ENCODE data around the gene GPR107. TPM values are rescaled to one million over a fixed set of nuclear protein-coding genes. Genes with fewer than 3 reads are reported as not detected.

GPR107 gene
- polyA plus RNA-seq, 2 of the 4 experiments (the other 2 are of a cell fraction) = 28.1 to 45.1 TPM

GRCh38 chr9:130043654-130044623, 9.8 kb upstream of the GPR107 start:
- Histone ChIP-seq H3K4me2 (peak overlapping the region; percentile 94), H3K4me3 (peak overlapping the region; percentile 99), H3K27ac (peak overlapping the region; percentile 55 to 94; a peak in 5 of 6 replicates), H3K9me3 (no peaks in the 10 kb centered on the region), H3K4me1 (peaks cover 13% of the 10 kb centered on the region)
- FAIRE-seq (no peak), ATAC-seq (peak; percentile 5 to 21; a peak in 4 of 6 replicates), DNase-seq (ENCODE audit: low read depth in 1 of 2, low spot score in 1 of 2) (no peak)
- ChIA-PET POLR2A (interaction anchor here (2.6 to 4.6 kb wide), 2 partner anchors 10 to 159 kb away, joined by 10 to 28 read pairs; partner anchors contain the start of gene GPR107), CTCF (interaction anchor here (2.5 kb wide), 1 partner anchor 10 kb away, joined by 6 read pairs; the partner anchor contains the start of gene GPR107)
- WGBS (ENCODE audit: missing lambda C conversion rate) = 61% methylated on average over 37 of the region's 37 CpGs
- TF ChIP-seq, protein P1, sequence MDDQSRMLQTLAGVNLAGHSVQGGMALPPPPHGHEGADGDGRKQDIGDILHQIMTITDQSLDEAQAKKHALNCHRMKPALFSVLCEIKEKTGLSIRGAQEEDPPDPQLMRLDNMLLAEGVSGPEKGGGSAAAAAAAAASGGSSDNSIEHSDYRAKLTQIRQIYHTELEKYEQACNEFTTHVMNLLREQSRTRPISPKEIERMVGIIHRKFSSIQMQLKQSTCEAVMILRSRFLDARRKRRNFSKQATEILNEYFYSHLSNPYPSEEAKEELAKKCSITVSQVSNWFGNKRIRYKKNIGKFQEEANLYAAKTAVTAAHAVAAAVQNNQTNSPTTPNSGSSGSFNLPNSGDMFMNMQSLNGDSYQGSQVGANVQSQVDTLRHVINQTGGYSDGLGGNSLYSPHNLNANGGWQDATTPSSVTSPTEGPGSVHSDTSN (IDR thresholded peaks at IDR 0.05) = no peak
- TF ChIP-seq MAX (IDR thresholded peaks at IDR 0.05) = peak; percentile 67; the same call in 1 of the 2 replicates
- no peak for TF ChIP-seq KDM1A (IDR thresholded peaks at IDR 0.05; ENCODE audit: low read depth)
- TF ChIP-seq, protein P2, sequence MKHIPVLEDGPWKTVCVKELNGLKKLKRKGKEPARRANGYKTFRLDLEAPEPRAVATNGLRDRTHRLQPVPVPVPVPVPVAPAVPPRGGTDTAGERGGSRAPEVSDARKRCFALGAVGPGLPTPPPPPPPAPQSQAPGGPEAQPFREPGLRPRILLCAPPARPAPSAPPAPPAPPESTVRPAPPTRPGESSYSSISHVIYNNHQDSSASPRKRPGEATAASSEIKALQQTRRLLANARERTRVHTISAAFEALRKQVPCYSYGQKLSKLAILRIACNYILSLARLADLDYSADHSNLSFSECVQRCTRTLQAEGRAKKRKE (CRISPR knock-in tag; IDR thresholded peaks at IDR 0.05; ENCODE audit: low read depth) = no peak
- TF ChIP-seq ZFP36 (IDR thresholded peaks at IDR 0.05; ENCODE audit: borderline replicate concordance, partially characterized antibody) = no peak
- TF ChIP-seq E2F6 (IDR thresholded peaks at IDR 0.05; ENCODE audit: borderline replicate concordance, low read depth) = 0 out of 2 replicates have a peak, but pooled peaks have one; percentile 55
- no peak for TF ChIP-seq EP300 (IDR thresholded peaks at IDR 0.05)
- TF ChIP-seq ZNF302 (CRISPR knock-in tag; IDR thresholded peaks at IDR 0.05) = no peak
- no peak for TF ChIP-seq RAD21 (conservative IDR thresholded peaks at IDR 0.05 in 1 of 2, IDR thresholded peaks at IDR 0.05 in 1 of 2)
- TF ChIP-seq ZSCAN20 (CRISPR knock-in tag; IDR thresholded peaks at IDR 0.05) = no peak
- no peak for TF ChIP-seq PHF8 (IDR thresholded peaks at IDR 0.05; ENCODE audit: borderline replicate concordance, low read depth)

DNA sequence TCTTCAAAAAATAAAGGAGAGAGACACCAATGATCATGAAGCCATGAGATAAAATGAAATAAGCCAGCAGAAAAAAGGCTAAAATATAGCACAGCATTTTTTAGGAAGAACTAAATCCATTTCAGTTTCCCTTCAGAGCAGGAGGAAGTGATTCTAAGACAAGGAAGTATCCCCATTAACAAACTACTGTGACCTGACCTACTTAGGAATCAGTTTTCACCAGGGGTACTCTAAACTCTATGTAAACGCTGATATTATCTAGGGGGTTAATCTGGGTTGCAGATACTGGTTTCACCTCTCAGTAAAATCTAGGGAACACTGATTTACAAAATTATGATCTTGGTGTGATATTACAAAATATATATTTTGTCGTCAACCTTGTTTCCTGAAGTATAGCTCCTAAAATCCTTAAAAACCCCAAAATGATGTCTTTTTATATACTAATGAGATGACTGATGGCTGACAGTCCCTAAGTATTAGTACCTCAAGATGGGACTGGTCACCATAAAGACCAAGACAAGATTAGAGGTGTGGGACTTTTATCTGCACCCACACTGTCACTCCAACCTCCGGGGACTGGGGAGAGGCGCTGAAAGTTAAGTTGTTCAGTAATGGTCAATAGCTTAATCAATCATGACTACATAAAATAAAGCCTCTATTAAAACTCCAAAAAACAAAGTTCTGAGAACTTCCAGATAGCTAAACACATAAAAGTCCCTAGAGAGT, 7.8 kb upstream of the GPR107 start:
- H3K9me3 ChIP-seq = no peaks in the 10 kb centered on the region
- ATAC-seq (no peak), FAIRE-seq (no peak), DNase-seq (ENCODE audit: low read depth in 1 of 2, low spot score in 1 of 2) (no peak)
- ChIA-PET POLR2A (interaction anchor here (0.9 to 4.6 kb wide), 2 partner anchors 8 to 12 kb away, joined by 9 to 28 read pairs; partner anchors contain the start of gene GPR107), CTCF (interaction anchor here (0.6 to 2.5 kb wide), 6 partner anchors 8 to 1441 kb away, joined by 3 to 6 read pairs (median 4); partner anchors contain the start of gene GPR107)
- no peak overlapping the region for H3K27ac ChIP-seq
- no peak overlapping the region for H3K4me3 ChIP-seq
- TF ChIP-seq CHD4 (IDR thresholded peaks at IDR 0.05; ENCODE audit: borderline replicate concordance) (no peak), ESRRA (IDR thresholded peaks at IDR 0.05; ENCODE audit: borderline replicate concordance, low read length) (no peak), KDM1A (IDR thresholded peaks at IDR 0.05; ENCODE audit: low read depth) (no peak), HEYL (CRISPR knock-in tag; IDR thresholded peaks at IDR 0.05) (no peak), JUNB (IDR thresholded peaks at IDR 0.05) (no peak), RAD21 (conservative IDR thresholded peaks at IDR 0.05 in 1 of 2, IDR thresholded peaks at IDR 0.05 in 1 of 2) (no peak), SMC3 (IDR thresholded peaks at IDR 0.05) (no peak), CEBPB (IDR thresholded peaks at IDR 0.05) (no peak), HOXB5 (CRISPR knock-in tag; IDR thresholded peaks at IDR 0.05) (no peak), FOSL2 (IDR thresholded peaks at IDR 0.05) (no peak), FOSL2 (CRISPR knock-in tag; IDR thresholded peaks at IDR 0.05) (no peak), CHD2 (IDR thresholded peaks at IDR 0.05; ENCODE audit: low read length, partially characterized antibody) (no peak), BHLHE40 (IDR thresholded peaks at IDR 0.05; ENCODE audit: low read depth, low read length) (no peak)
- TF ChIP-seq, protein P3, sequence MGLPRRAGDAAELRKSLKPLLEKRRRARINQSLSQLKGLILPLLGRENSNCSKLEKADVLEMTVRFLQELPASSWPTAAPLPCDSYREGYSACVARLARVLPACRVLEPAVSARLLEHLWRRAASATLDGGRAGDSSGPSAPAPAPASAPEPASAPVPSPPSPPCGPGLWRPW (IDR thresholded peaks at IDR 0.05) = no peak
- TF ChIP-seq, protein P2 (CRISPR knock-in tag; IDR thresholded peaks at IDR 0.05; ENCODE audit: low read depth) = no peak
- TF ChIP-seq, protein P4, sequence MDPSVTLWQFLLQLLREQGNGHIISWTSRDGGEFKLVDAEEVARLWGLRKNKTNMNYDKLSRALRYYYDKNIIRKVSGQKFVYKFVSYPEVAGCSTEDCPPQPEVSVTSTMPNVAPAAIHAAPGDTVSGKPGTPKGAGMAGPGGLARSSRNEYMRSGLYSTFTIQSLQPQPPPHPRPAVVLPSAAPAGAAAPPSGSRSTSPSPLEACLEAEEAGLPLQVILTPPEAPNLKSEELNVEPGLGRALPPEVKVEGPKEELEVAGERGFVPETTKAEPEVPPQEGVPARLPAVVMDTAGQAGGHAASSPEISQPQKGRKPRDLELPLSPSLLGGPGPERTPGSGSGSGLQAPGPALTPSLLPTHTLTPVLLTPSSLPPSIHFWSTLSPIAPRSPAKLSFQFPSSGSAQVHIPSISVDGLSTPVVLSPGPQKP (IDR thresholded peaks at IDR 0.05; ENCODE audit: low read depth, low read length) = no peak
- H3K4me2 ChIP-seq = no peak overlapping the region
- peaks cover 12% of the 10 kb centered on the region for H3K4me1 ChIP-seq
- WGBS (ENCODE audit: missing lambda C conversion rate) = 92% methylated on average over 4 of the region's 4 CpGs

All from A549 (cell line).